22Rv1 (cell line): ENCODE measurements around the gene SNHG17.

ENCODE experiments used
- CTCF ChIP-seq: fragments of 450-650 bp; IDR thresholded peaks from 2 replicates; pipeline ENCODE4 v1.5.1; 2017; ENCODE audit warnings: mild to moderate bottlenecking
- ZFX ChIP-seq: fragments of 450-650 bp; IDR thresholded peaks from 2 replicates; pipeline ENCODE4 v1.6.1; 2017; ENCODE audit warnings: antibody characterized with exemption, borderline replicate concordance

- TF ChIP-seq CTCF (no peak), ZFX (no peak)
Measured at GRCh38 chr20:38418509-38419204, 16.5 kb downstream of the SNHG17 start.
